ENCODE data around the gene GHRH.

Gene GHRH

DNA sequence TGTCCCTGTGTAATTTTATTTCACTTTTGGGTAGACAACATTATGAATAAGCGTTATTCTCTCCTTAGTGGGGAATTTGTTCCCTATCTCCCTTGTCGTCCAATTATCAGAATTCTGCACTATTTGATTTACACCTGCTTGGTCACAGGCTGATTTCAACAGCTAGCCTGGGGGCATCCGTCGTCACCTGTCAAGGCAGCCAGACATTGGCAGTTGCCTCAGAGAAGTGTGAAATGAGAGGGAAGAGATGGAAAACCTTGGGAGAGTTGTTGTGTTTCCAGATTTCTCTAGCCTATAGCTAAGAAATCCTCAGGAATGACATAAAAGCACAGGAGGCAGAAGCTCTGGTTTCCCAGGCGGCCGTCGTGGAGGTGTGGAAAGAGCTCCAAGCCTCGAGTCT, 891 bp upstream of the GHRH start:
- TF ChIP-seq TAF1 (IDR thresholded peaks at IDR 0.05; ENCODE audit: low read depth) = no peak

GRCh38 chr20:37260923-37261322, 691 bp downstream of the GHRH start:
- TF ChIP-seq TAF1 (IDR thresholded peaks at IDR 0.05; ENCODE audit: low read depth) (no peak), ZBTB7A (IDR thresholded peaks at IDR 0.05; ENCODE audit: low read depth) (no peak), TEAD4 (IDR thresholded peaks at IDR 0.05) (no peak), CREB1 (IDR thresholded peaks at IDR 0.05; ENCODE audit: low read depth) (no peak), CEBPB (IDR thresholded peaks at IDR 0.05) (no peak), NFIC (IDR thresholded peaks at IDR 0.05) (no peak), EP300 (IDR thresholded peaks at IDR 0.05; ENCODE audit: borderline replicate concordance) (no peak), YY1 (IDR thresholded peaks at IDR 0.05; ENCODE audit: low read depth) (no peak), FOXM1 (IDR thresholded peaks at IDR 0.05; ENCODE audit: borderline replicate concordance, low read depth) (no peak), RAD21 (IDR thresholded peaks at IDR 0.05; ENCODE audit: low read depth) (no peak), EGR1 (IDR thresholded peaks at IDR 0.05) (no peak), TCF12 (IDR thresholded peaks at IDR 0.05; ENCODE audit: low read depth) (no peak)
- TF ChIP-seq, protein P1, sequence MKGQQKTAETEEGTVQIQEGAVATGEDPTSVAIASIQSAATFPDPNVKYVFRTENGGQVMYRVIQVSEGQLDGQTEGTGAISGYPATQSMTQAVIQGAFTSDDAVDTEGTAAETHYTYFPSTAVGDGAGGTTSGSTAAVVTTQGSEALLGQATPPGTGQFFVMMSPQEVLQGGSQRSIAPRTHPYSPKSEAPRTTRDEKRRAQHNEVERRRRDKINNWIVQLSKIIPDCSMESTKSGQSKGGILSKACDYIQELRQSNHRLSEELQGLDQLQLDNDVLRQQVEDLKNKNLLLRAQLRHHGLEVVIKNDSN (IDR thresholded peaks at IDR 0.05) = no peak
- TF ChIP-seq, protein P2, sequence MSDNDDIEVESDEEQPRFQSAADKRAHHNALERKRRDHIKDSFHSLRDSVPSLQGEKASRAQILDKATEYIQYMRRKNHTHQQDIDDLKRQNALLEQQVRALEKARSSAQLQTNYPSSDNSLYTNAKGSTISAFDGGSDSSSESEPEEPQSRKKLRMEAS (IDR thresholded peaks at IDR 0.05) = no peak

- no peak for TF ChIP-seq TAF1 (IDR thresholded peaks at IDR 0.05; ENCODE audit: low read depth)
- TF ChIP-seq YY1 (IDR thresholded peaks at IDR 0.05; ENCODE audit: low read depth) = no peak
- no peak for TF ChIP-seq ZBTB7A (IDR thresholded peaks at IDR 0.05; ENCODE audit: low read depth)
- TF ChIP-seq EP300 (IDR thresholded peaks at IDR 0.05; ENCODE audit: borderline replicate concordance) = no peak
- TF ChIP-seq, protein P1 (IDR thresholded peaks at IDR 0.05) = no peak
- TF ChIP-seq CEBPB (IDR thresholded peaks at IDR 0.05) = no peak
- no peak for TF ChIP-seq CREB1 (IDR thresholded peaks at IDR 0.05; ENCODE audit: low read depth)
- TF ChIP-seq NFIC (IDR thresholded peaks at IDR 0.05) = no peak
- TF ChIP-seq, protein P3, sequence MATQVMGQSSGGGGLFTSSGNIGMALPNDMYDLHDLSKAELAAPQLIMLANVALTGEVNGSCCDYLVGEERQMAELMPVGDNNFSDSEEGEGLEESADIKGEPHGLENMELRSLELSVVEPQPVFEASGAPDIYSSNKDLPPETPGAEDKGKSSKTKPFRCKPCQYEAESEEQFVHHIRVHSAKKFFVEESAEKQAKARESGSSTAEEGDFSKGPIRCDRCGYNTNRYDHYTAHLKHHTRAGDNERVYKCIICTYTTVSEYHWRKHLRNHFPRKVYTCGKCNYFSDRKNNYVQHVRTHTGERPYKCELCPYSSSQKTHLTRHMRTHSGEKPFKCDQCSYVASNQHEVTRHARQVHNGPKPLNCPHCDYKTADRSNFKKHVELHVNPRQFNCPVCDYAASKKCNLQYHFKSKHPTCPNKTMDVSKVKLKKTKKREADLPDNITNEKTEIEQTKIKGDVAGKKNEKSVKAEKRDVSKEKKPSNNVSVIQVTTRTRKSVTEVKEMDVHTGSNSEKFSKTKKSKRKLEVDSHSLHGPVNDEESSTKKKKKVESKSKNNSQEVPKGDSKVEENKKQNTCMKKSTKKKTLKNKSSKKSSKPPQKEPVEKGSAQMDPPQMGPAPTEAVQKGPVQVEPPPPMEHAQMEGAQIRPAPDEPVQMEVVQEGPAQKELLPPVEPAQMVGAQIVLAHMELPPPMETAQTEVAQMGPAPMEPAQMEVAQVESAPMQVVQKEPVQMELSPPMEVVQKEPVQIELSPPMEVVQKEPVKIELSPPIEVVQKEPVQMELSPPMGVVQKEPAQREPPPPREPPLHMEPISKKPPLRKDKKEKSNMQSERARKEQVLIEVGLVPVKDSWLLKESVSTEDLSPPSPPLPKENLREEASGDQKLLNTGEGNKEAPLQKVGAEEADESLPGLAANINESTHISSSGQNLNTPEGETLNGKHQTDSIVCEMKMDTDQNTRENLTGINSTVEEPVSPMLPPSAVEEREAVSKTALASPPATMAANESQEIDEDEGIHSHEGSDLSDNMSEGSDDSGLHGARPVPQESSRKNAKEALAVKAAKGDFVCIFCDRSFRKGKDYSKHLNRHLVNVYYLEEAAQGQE (IDR thresholded peaks at IDR 0.05; ENCODE audit: low read depth) = no peak
- TF ChIP-seq TCF12 (IDR thresholded peaks at IDR 0.05; ENCODE audit: low read depth) = no peak
Measured at GRCh38 chr20:37259865-37260264, 1.7 kb downstream of the GHRH start.

GRCh38 chr20:37259031-37259430, 2.6 kb downstream of the GHRH start:
- TF ChIP-seq CREB1 (IDR thresholded peaks at IDR 0.05; ENCODE audit: low read depth) = no peak
- TF ChIP-seq TEAD4 (IDR thresholded peaks at IDR 0.05) = no peak
- no peak for TF ChIP-seq NFIC (IDR thresholded peaks at IDR 0.05)
- TF ChIP-seq, protein P2 (IDR thresholded peaks at IDR 0.05) = no peak
- TF ChIP-seq, protein P3 (IDR thresholded peaks at IDR 0.05; ENCODE audit: low read depth) = no peak
- TF ChIP-seq TCF12 (IDR thresholded peaks at IDR 0.05; ENCODE audit: low read depth) = no peak
- no peak for TF ChIP-seq RAD21 (IDR thresholded peaks at IDR 0.05; ENCODE audit: low read depth)
- TF ChIP-seq YY1 (IDR thresholded peaks at IDR 0.05; ENCODE audit: low read depth) = no peak
- no peak for TF ChIP-seq FOXM1 (IDR thresholded peaks at IDR 0.05; ENCODE audit: borderline replicate concordance, low read depth)

- TF ChIP-seq EP300 (IDR thresholded peaks at IDR 0.05; ENCODE audit: borderline replicate concordance) = no peak
Measured at GRCh38 chr20:37257988-37258387, 3.6 kb downstream of the GHRH start.

DNA sequence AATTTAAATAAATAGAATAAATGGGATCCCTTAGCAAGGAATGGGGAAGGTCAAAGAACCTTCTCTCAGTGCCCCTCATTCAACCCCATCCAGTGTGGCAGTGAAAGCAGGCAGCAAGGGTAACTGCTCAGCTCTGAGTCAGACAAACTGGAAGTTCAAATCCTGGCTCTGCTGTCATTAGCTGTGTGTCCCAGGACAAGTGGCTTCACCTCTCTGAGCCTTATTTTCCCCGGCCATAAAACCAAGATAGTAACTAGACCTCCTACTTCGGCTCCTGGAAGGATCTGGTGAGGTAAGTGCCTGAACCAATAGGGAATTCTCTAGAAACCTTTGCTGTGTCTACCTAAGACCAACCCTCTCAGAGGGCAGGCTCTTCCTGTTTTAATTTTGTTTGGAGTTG, 4.1 kb downstream of the GHRH start:
- TF ChIP-seq CREB1 (IDR thresholded peaks at IDR 0.05; ENCODE audit: low read depth) = no peak
- TF ChIP-seq FOXM1 (IDR thresholded peaks at IDR 0.05; ENCODE audit: borderline replicate concordance, low read depth) = no peak
- TF ChIP-seq, protein P3 (IDR thresholded peaks at IDR 0.05; ENCODE audit: low read depth) = no peak
- TF ChIP-seq ZBTB7A (IDR thresholded peaks at IDR 0.05; ENCODE audit: low read depth) = no peak
